Stimulated activated CD4-positive, alpha-beta T cell treated with anti-CD3 and anti-CD28 coated beads, Interleukin-12 subunit alpha, Interleukin-12 subunit beta, amount 100 ng/mL, for 48 hours (primary cell): ENCODE measurements around the gene EBP.

Source experiments
- DNase-seq, 3 donors: peaks; one replicate each; pipeline ENCODE4 v3.0.0-alpha.2; 2020; ENCODE audit warnings: low read depth in 2 of 3, low spot score in 1 of 3

EBP gene

GRCh38 chrX:48521353-48522243 lies at the start of gene EBP:
EBP (plus strand) TSS chrX:48521808; CDS start chrX:48523772, 1,964 bp downstream.
- DNase-seq, result peak; percentile 88 to 93 (median 90)

DNA sequence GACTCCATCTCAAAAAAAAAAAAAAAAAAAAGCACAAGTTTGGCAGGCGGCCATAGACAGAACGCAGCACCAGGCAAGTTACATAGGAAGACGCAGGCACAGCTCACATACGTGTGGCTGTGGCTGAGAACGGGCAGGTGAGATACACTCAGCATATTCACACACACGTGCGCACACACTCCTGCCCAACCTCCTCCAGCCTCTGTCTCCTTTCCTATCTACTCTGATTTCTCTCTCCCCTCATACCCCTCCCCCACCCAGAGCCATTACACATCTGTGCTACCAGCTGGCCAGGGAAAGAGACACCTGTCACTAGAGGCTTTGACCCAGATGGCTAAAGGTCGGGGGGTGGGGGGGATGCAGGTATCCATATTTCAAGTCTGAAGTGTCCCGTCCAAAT lies 49.4 kb upstream of the EBP start:
- no peak for DNase-seq

DNA sequence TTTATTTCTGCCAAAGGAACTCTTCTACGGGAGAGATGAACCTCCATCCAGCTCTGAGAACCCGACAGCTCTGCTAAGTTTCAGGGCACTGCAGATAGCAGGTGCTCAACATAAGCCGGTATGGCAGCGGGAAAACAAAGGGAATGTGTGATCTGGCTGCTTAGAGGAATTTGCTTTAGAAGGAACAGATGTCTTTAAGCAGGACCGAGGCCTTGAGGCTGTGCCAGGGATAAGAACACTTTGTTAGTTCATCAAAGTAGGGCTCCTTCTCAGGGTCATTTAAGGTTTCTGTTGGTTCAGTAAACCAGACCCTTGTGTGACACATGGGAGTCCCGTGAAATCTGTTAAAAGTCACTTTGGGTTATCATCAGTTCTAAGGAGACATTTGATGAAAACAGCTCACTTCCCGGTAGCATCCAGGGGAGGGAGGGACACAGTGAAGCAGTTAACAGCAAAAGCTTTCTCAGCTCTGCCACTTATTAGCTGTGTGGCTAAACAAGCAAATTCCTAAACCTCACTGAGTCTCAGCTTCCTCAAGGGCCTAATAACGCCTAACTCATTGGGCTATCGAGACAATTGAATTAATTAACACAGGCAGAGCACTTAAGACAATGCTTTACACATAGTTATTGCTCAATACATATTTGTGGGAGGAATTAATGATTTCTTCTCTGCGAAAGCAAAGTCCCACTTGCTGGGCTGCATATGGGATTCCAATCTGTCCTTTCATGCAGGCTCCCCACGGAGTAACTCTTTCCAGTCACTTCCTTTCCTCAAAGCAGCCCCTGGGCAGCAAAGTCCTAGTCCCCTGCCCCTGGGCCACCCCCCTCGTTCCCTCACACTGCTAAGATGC lies 48.5 kb upstream of the EBP start:
- no peak for DNase-seq

- DNase-seq, result no peak
These were observed 48.0 kb upstream of the EBP start for GRCh38 chrX:48473704-48473990.

DNA sequence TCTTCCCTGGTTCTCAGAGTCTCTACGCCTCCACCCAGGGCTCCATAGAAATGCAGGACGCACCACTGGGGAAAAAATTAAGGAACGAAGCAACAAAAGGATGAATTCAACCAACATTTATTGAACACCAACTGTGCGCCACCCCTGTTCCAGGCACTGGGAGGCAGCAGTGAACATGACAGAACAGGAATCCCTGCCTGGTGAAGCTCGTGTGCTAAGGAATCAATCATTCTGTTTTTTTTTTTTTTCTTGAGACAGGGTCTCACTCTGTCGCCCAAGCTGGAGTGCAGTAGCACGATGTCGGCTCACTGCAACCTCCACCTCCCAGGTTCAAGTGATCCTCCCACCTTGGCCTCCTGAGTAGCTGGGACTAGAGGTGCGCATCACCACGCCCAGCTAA lies 47.5 kb upstream of the EBP start:
- no peak for DNase-seq

DNA sequence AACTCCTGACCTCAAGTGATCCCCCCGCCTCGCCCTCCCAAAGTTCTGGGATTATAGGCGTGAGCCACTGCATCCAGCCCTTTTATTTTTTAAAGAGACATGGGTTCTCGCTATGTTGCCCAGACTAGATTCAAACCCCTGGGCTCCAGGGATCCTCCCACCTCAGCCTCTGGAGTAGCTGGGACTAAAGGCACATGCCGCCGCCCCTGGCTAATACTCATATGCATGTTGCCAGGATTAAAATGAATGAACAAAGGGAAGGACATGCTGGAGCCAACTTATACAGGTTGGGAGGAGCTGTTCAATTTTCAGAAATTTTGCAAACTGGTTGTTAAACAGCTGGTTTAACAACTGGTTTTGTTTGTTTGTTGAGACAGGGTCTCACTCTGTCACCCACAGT lies 47.0 kb upstream of the EBP start:
- no peak for DNase-seq

DNA sequence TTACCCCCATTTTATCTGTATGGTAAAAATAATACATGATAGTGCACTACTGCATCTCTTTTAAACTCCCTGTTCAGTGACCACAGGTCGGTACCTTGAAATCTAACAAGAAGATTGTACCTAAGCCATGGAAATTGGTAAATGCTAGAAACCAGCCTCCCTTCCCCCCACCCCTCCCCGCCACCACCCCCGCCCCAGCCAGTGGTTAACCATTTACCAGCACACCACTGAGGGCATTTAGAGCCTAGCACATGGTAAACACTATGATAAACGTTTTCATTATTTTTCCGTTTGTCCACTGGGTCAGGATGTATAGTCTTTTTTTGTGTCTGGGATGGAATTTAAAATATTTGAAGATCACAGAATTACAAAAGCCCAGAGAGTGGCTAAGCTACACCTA lies 46.3 kb upstream of the EBP start:
- DNase-seq, result no peak

DNA sequence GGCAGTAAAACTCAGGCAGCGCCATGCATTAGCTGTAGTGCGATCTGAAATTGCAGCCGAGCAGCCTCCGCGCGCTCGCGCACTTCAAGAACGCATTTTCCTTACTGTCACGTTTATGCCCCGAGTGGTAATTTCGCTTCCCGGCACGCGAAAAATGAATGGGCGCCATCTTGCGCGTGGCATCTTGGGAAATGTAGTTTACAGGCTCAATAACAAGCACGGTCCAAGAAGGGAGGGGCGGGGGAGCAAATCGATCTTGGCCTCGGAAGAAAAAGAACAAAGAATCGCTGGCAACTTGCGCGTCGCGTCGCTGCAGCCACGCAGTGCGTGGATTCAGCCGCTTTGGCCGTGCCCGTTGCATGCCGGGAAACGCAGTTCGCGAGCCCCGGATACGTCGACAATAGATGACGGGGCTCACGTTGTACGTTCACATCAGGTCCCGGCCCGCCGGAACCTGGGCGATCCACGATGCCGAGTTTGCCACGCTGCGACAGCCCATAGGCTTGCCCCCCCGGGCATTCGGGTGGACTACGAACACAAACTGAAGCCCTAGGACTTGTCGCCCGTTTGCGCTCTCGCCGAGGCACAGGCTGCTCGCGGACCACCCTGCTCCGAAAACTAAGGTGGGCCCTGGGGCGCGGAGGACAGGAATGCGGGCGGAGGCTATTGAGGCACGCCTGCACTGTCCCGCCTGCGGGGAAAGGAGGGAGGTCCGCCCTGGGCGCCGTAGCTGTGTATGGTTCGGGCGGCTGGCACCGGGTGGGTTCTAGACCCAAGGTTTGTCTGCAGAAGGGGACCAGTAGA lies 45.6 kb upstream of the EBP start, which contains the start of gene FTSJ1:
Gene FTSJ1 (plus strand): TSS at position 426 of the 804 bp plus-strand sequence. CDS start 1,849 bp downstream, outside the sequence.
- DNase-seq, result peak; percentile 71 to 79 (median 75)

- DNase-seq, result no peak
These were observed 44.7 kb upstream of the EBP start for GRCh38 chrX:48476919-48477318.

GRCh38 chrX:48477960-48478755 lies 43.5 kb upstream of the EBP start:
- no peak for DNase-seq

DNA sequence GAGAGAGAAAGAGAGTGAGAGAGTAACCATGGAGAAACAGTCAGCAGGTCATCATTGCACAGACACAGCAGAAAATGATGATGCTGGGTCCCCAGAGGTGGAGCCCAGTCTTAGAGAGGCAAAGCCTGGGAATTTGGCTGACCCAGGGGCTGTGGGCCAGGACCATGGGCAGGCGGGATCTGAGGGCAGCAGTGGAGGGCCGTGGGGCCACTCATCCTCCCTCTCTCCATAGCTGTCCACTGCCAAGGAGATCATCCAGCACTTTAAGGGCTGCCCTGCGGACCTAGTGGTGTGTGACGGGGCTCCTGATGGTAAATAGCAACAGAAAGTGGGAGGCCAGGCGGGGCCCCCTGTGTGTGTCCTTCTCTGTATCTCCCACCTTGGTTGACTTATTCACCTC lies 42.8 kb upstream of the EBP start:
- no peak for DNase-seq

- DNase-seq, result no peak
These were observed 41.5 kb upstream of the EBP start for GRCh38 chrX:48480142-48480541.

DNA sequence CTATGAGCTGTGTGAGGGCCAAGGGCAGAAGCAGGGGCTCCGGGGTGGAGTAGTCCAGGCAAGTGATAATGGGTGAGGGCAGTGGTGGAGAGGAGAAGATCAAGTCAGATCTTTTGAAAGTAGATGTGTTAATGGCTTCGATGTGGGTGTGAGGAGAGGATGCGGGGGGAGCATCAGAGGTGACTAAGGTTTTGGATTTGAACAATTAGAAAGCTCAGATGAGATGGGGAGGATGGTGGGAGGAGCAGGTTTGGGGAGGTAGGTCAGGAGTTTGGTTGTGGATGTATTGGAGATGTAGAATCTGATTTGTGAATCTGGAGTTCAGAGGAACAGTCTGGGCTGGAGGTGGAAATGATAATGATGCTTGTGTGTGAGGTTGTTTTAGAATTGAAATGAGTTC lies 41.0 kb upstream of the EBP start:
- DNase-seq, result no peak

DNA sequence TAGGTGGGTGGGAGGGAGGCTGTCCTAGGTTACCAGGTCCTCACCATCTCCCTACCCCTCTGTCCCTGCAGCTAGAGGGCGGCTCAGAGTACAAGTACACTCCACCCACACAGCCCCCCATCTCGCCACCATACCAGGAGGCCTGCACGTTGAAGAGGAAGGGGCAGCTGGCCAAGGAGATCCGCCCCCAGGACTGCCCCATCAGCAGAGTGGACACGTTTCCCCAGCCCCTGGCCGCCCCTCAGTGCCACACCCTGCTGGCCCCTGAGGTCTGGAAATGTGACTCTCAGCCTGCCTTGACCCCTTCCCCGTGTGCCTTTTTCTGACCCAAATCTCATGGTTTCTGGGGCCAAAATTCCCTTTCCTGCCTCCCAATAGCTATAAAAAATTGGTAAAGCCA lies 39.1 kb upstream of the EBP start:
- DNase-seq, result no peak

- no peak for DNase-seq
These were observed 34.2 kb upstream of the EBP start for GRCh38 chrX:48487362-48487798.

GRCh38 chrX:48488034-48488433 lies 33.6 kb upstream of the EBP start:
- no peak for DNase-seq

GRCh38 chrX:48489296-48489695 lies 32.3 kb upstream of the EBP start:
- no peak for DNase-seq

DNA sequence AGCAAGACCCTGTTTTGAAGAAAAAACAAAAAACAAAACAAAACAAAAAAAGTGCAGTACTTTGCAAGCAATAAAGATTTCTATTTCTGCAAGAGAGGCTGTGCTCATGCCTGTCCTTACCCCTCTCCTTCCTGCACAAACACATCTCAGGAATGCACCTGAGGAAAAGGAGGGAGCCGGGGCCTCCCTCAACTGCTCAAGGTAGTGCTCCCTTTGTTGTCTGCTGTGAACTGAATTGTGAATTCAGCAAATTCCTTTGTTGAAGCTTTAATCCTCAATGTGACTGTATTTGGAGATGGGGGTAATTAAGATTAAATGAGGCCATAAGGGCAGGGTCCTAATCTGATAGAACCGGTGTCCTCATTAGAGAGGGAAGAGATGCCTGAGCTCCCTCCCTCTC lies 31.7 kb upstream of the EBP start:
- no peak for DNase-seq

DNA sequence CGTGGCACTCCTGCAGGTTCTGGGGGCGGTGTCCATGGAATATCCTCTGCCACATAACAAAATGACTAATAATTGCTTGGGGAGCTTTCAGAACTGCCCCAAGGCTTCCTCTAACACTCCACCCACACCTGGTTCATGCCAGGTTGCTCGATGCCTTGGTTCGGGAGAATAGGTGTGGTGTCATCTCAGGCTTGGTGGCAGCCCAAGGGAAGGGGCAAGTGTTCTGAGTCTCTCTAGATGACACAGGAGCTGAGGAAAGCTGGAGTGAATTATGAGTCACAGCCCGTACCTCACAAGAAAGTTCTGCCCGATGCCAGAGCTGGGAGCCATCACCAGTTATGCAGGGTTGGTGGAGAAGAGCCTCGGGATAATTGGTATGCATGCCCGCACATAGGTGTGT lies 30.9 kb upstream of the EBP start:
- no peak for DNase-seq

GRCh38 chrX:48491809-48492208 lies 29.8 kb upstream of the EBP start:
- DNase-seq, result no peak
